Transverse colon (tissue), 4 donors: ENCODE measurements around the gene UBE2L5.

Experiments
- CTCF ChIP-seq, 5 experiments: fragments of 200-600 bp in 3 of 5; fragments of 450-650 bp in 2 of 5; sonication (generic) in 3 of 5; IDR thresholded peaks; 1 replicate in 2 of 5; 2 replicates in 3 of 5; pipeline ENCODE4 v1.5.1; 2016 to 2017; ENCODE audit warnings: antibody characterized with exemption in 5 of 5, inconsistent platforms in 3 of 5, mild to moderate bottlenecking in 2 of 5, moderate library complexity in 1 of 5
- POLR2A ChIP-seq: fragments of 450-650 bp; IDR thresholded peaks from one replicate; pipeline ENCODE4 v1.6.1; 2016; ENCODE audit warnings: antibody characterized with exemption, mild to moderate bottlenecking, moderate library complexity
- POLR2AphosphoS5 ChIP-seq, 3 donors: sonication (generic); formaldehyde crosslinking; IDR thresholded peaks; one replicate each; pipeline ENCODE4 v1.6.1; 2016; ENCODE audit warnings: antibody characterized with exemption in 3 of 3

GRCh38 chr13:30404207-30404606 lies 18.1 kb upstream of the UBE2L5 start:
- TF ChIP-seq POLR2AphosphoS5 (IDR thresholded peaks at IDR 0.05): no peak
- no peak for TF ChIP-seq CTCF (IDR thresholded peaks at IDR 0.05)
- no peak for TF ChIP-seq POLR2A
